ENCODE data around the gene ZFYVE28. TPM values are rescaled to one million over a fixed set of nuclear protein-coding genes. Genes with fewer than 3 reads are reported as not detected.

ZFYVE28 gene
- total and polyA plus RNA-seq, 3 experiments from 2014 or later, result 12.9 to 14.8 (median 13.2) TPM

DNA sequence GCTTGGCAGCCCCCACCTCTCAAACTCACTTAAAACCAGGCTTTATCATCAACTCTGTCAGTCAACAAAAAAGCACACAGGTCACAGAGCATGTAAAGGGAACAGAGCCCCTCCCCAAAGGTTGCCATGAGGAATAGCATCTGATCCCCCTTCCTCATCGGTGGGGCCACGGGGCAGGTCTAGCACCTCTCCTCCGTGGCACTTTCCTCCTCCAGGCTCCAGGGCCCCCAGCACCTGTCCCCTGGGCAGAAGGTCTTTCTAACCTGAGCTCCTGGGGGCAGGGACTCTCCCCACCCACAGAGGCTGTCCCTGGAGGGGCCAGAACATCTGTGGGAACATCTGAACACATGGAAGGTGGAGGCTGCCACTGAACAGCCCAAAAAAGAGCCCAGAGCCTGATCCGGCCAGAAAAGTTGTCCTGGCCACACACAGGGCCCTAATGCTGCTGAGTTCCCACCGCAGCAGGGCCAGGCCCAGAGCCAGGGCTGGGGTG, 65.7 kb downstream of the ZFYVE28 start:
- ChIA-PET POLR2A (no interaction called here), CTCF (interaction anchor here (2.5 kb wide), 1 partner anchor 133 kb away, joined by 11 read pairs; no protein-coding TSS in a partner anchor)
- Histone ChIP-seq H3K27ac (ENCODE audit: low read depth, low read length) (no peak overlapping the region), H3K9me3 (ENCODE audit: low read length) (no peaks in the 10 kb centered on the region), H3K36me3 (ENCODE audit: insufficient read depth, low read length) (no peaks in the 10 kb centered on the region), H3K27me3 (ENCODE audit: insufficient read depth, low read length, poor library complexity, severe bottlenecking) (no peaks in the 10 kb centered on the region), H3K4me3 (ENCODE audit: low read length) (no peak overlapping the region), H3K4me1 (ENCODE audit: insufficient read depth, low read length) (no peaks in the 10 kb centered on the region)
- H3K4me3 Mint-ChIP-seq, result no peak overlapping the region
- no peaks in the 10 kb centered on the region for H3K9me3 Mint-ChIP-seq
- H3K27me3 Mint-ChIP-seq, result no peaks in the 10 kb centered on the region
- H3K36me3 Mint-ChIP-seq, result peaks cover 0 to 9% (median 0%) of the 10 kb centered on the region in 3 donors
- DNase-seq, result no peak
- H3K4me1 Mint-ChIP-seq, result peaks cover 8 to 14% (median 12%) of the 10 kb centered on the region in 3 donors
- peak overlapping the region in 4 of 8 donors; percentile 17 to 90 (median 78) for H3K27ac Mint-ChIP-seq

DNA sequence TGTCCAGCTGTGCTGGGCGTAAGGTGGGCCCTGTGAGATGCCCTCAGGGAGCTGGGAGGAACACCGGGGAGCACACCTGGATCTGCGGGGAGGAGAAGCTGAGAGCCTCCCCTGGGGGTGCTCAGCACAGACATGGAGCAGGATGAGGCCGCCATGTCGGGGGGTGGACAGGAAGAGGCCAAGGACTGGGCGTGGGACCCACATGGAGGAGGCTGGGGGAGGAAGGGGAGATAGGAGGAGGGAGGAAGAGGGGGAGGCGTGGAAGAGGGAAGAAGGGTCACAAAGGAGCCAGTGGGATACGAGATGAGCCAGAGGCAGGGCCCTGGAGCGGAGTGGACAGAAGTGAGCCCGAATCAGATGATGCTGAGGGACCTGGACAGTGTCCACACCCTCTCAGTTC, 66.3 kb downstream of the ZFYVE28 start:
- H3K27me3 Mint-ChIP-seq, result no peaks in the 10 kb centered on the region
- no peak overlapping the region for H3K27ac ChIP-seq (ENCODE audit: low read depth, low read length)
- peaks cover 0 to 4% (median 3%) of the 10 kb centered on the region in 5 donors for H3K9me3 Mint-ChIP-seq
- H3K27me3 ChIP-seq (ENCODE audit: insufficient read depth, low read length, poor library complexity, severe bottlenecking), result no peaks in the 10 kb centered on the region
- peaks cover 0 to 9% (median 3%) of the 10 kb centered on the region in 3 donors for H3K36me3 Mint-ChIP-seq
- no peak overlapping the region for H3K4me3 Mint-ChIP-seq
- H3K4me1 ChIP-seq (ENCODE audit: insufficient read depth, low read length), result no peaks in the 10 kb centered on the region
- CTCF ChIA-PET, result no interaction called here
- H3K27ac Mint-ChIP-seq, result peak overlapping the region in 3 of 8 donors; percentile 17 to 90 (median 86)
- H3K4me3 ChIP-seq (ENCODE audit: low read length), result no peak overlapping the region
- DNase-seq, result no peak
- H3K36me3 ChIP-seq (ENCODE audit: insufficient read depth, low read length), result no peaks in the 10 kb centered on the region
- POLR2A ChIA-PET, result no interaction called here
- H3K9me3 ChIP-seq (ENCODE audit: low read length), result no peaks in the 10 kb centered on the region
- peaks cover 14 to 18% (median 18%) of the 10 kb centered on the region in 3 donors for H3K4me1 Mint-ChIP-seq

DNA sequence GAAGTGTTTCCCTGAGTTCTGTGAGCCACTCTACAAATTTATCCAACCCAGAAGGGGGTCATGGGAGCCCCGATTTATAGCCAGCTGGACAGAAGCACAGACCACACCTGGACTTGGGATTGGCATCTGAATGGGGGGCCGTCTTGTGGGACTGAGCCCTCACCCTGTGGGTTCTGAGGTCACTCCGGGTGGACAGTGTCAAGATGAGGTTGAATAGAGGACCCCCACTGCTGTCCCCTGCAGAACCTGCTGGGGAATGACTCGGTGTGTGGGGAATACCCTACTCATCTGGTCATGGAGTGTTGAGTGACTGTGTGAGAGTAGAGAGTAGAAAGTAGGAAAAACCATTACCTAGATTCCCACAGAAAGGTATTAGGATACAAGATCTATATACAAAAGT, 67.5 kb downstream of the ZFYVE28 start:
- Histone ChIP-seq H3K36me3 (ENCODE audit: insufficient read depth, low read length) (no peaks in the 10 kb centered on the region), H3K4me3 (ENCODE audit: low read length) (no peak overlapping the region), H3K9me3 (ENCODE audit: low read length) (no peaks in the 10 kb centered on the region), H3K4me1 (ENCODE audit: insufficient read depth, low read length) (no peaks in the 10 kb centered on the region), H3K27me3 (ENCODE audit: insufficient read depth, low read length, poor library complexity, severe bottlenecking) (no peaks in the 10 kb centered on the region), H3K27ac (ENCODE audit: low read depth, low read length) (no peak overlapping the region)
- DNase-seq, result no peak
- Mint-ChIP-seq H3K9me3 (peaks cover 0 to 13% (median 7%) of the 10 kb centered on the region in 5 donors), H3K36me3 (peaks cover 1 to 9% (median 5%) of the 10 kb centered on the region in 3 donors), H3K27me3 (no peaks in the 10 kb centered on the region), H3K4me1 (peaks cover 15 to 19% (median 19%) of the 10 kb centered on the region in 3 donors), H3K4me3 (no peak overlapping the region), H3K27ac (peak overlapping the region in 3 of 8 donors; percentile 18 to 68 (median 22))
- POLR2A ChIA-PET, result no interaction called here
- CTCF ChIA-PET, result no interaction called here

DNA sequence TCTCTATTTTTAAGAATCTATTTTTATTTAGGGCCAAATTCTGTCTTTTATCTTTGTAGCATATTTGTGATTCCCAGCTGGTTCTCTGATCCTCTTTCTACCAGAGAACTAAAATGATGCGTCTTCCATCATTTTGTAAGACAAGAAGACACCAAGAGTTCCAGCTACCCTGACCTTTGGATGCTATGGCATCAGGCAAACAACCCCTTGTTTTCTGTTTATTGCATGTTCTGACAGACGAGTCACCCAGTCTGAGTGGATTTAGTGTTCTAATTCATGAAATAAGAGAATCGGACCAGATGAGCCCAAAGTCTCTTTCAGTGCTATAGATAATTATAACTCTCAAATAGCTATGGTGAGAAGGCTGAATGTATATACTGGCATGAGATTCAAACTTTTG, 69.7 kb downstream of the ZFYVE28 start:
- no peaks in the 10 kb centered on the region for H3K36me3 ChIP-seq (ENCODE audit: insufficient read depth, low read length)
- peaks cover 11 to 14% (median 13%) of the 10 kb centered on the region in 3 donors for H3K4me1 Mint-ChIP-seq
- ChIA-PET POLR2A (no interaction called here), CTCF (interaction anchor here (1.0 kb wide), 1 partner anchor 22 kb away, joined by 3 read pairs; no protein-coding TSS in a partner anchor)
- no peaks in the 10 kb centered on the region for H3K27me3 ChIP-seq (ENCODE audit: insufficient read depth, low read length, poor library complexity, severe bottlenecking)
- peak overlapping the region in 1 of 8 donors; percentile 47 for H3K27ac Mint-ChIP-seq
- no peaks in the 10 kb centered on the region for H3K4me1 ChIP-seq (ENCODE audit: insufficient read depth, low read length)
- H3K4me3 Mint-ChIP-seq, result no peak overlapping the region
- H3K9me3 ChIP-seq (ENCODE audit: low read length), result no peaks in the 10 kb centered on the region
- H3K27me3 Mint-ChIP-seq, result no peaks in the 10 kb centered on the region
- DNase-seq, result no peak
- no peak overlapping the region for H3K4me3 ChIP-seq (ENCODE audit: low read length)
- H3K27ac ChIP-seq (ENCODE audit: low read depth, low read length), result no peak overlapping the region
- peaks cover 1 to 19% (median 18%) of the 10 kb centered on the region in 3 donors for H3K36me3 Mint-ChIP-seq
- peaks cover 7 to 17% (median 13%) of the 10 kb centered on the region in 5 donors for H3K9me3 Mint-ChIP-seq

DNA sequence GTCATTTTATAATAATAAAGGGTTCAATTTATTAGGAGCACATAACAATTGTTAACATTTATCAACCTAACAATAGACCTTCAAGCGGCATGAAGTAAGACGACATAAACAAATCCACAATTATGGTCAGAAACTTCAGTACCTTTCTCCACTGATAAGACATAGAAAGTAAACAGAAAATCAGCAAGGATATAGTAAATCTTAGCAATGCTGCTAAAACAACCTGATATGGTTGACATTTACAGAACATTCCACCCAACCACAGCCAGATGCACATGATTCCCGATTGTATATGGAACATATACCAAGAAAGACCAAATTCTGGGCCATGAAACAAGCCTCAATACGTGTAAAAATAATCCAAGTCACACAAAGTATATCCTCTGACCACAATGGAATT, 71.3 kb downstream of the ZFYVE28 start:
- Mint-ChIP-seq H3K27me3 (no peaks in the 10 kb centered on the region), H3K4me1 (peaks cover 11 to 14% (median 13%) of the 10 kb centered on the region in 3 donors), H3K9me3 (peaks cover 7 to 17% (median 13%) of the 10 kb centered on the region in 5 donors), H3K36me3 (peaks cover 3 to 20% (median 19%) of the 10 kb centered on the region in 3 donors), H3K27ac (peak overlapping the region in 4 of 8 donors; percentile 6 to 86 (median 50)), H3K4me3 (no peak overlapping the region)
- POLR2A ChIA-PET, result no interaction called here
- no peaks in the 10 kb centered on the region for H3K36me3 ChIP-seq (ENCODE audit: insufficient read depth, low read length)
- no peaks in the 10 kb centered on the region for H3K4me1 ChIP-seq (ENCODE audit: insufficient read depth, low read length)
- CTCF ChIA-PET, result no interaction called here
- no peak overlapping the region for H3K4me3 ChIP-seq (ENCODE audit: low read length)
- no peak for DNase-seq
- no peaks in the 10 kb centered on the region for H3K27me3 ChIP-seq (ENCODE audit: insufficient read depth, low read length, poor library complexity, severe bottlenecking)
- no peak overlapping the region for H3K27ac ChIP-seq (ENCODE audit: low read depth, low read length)
- no peaks in the 10 kb centered on the region for H3K9me3 ChIP-seq (ENCODE audit: low read length)

DNA sequence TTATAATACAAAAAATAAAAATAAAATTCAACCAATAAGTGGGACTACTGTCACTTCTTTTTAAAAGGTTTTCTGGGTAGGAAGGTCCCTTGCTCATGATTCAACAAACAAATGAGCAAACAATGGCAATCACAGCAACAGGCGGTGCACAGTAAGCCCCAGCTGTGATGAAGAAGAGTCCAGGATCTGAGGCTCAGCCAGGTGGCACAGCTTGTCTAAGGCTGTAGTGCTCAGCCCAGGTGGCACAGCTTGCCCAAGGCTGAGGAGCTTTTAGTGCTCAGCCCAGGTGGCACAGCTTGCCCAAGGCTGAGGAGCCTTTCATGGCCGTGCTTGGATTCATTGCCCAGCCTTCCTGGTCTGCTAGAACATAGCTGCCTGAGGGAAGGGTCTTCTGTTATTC, 75.0 kb downstream of the ZFYVE28 start:
- CTCF ChIA-PET, result no interaction called here

GRCh38 chr4:2341911-2342652, 76.4 kb downstream of the ZFYVE28 start:
- ChIA-PET POLR2A (no interaction called here), CTCF (no interaction called here)
- H3K27me3 Mint-ChIP-seq, result no peaks in the 10 kb centered on the region
- peaks cover 4 to 12% (median 10%) of the 10 kb centered on the region in 5 donors for H3K9me3 Mint-ChIP-seq
- Histone ChIP-seq H3K27ac (ENCODE audit: low read depth, low read length) (no peak overlapping the region), H3K4me1 (ENCODE audit: insufficient read depth, low read length) (no peaks in the 10 kb centered on the region), H3K36me3 (ENCODE audit: insufficient read depth, low read length) (no peaks in the 10 kb centered on the region), H3K4me3 (ENCODE audit: low read length) (no peak overlapping the region), H3K27me3 (ENCODE audit: insufficient read depth, low read length, poor library complexity, severe bottlenecking) (no peaks in the 10 kb centered on the region), H3K9me3 (ENCODE audit: low read length) (no peaks in the 10 kb centered on the region)
- DNase-seq, result no peak
- peak overlapping the region in 1 of 8 donors; percentile 24 for H3K27ac Mint-ChIP-seq
- H3K4me1 Mint-ChIP-seq, result peaks cover 0 to under 1% (median under 1%) of the 10 kb centered on the region in 3 donors
- H3K4me3 Mint-ChIP-seq, result no peak overlapping the region
- peaks cover 3 to 49% (median 17%) of the 10 kb centered on the region in 3 donors for H3K36me3 Mint-ChIP-seq

More for the DNA sequence above, 75.0 kb downstream of the ZFYVE28 start:
- H3K36me3 Mint-ChIP-seq, result peaks cover 3 to 40% (median 20%) of the 10 kb centered on the region in 3 donors
- H3K4me3 Mint-ChIP-seq, result no peak overlapping the region
- Histone ChIP-seq H3K27me3 (ENCODE audit: insufficient read depth, low read length, poor library complexity, severe bottlenecking) (no peaks in the 10 kb centered on the region), H3K27ac (ENCODE audit: low read depth, low read length) (no peak overlapping the region), H3K4me1 (ENCODE audit: insufficient read depth, low read length) (no peaks in the 10 kb centered on the region), H3K36me3 (ENCODE audit: insufficient read depth, low read length) (no peaks in the 10 kb centered on the region), H3K4me3 (ENCODE audit: low read length) (no peak overlapping the region), H3K9me3 (ENCODE audit: low read length) (no peaks in the 10 kb centered on the region)
- POLR2A ChIA-PET, result no interaction called here
- peaks cover 7 to 17% (median 13%) of the 10 kb centered on the region in 5 donors for H3K9me3 Mint-ChIP-seq
- peak overlapping the region in 1 of 8 donors; percentile 14 for H3K27ac Mint-ChIP-seq
- H3K4me1 Mint-ChIP-seq, result peaks cover 8 to 10% (median 10%) of the 10 kb centered on the region in 3 donors
- DNase-seq, result no peak
- H3K27me3 Mint-ChIP-seq, result no peaks in the 10 kb centered on the region

DNA sequence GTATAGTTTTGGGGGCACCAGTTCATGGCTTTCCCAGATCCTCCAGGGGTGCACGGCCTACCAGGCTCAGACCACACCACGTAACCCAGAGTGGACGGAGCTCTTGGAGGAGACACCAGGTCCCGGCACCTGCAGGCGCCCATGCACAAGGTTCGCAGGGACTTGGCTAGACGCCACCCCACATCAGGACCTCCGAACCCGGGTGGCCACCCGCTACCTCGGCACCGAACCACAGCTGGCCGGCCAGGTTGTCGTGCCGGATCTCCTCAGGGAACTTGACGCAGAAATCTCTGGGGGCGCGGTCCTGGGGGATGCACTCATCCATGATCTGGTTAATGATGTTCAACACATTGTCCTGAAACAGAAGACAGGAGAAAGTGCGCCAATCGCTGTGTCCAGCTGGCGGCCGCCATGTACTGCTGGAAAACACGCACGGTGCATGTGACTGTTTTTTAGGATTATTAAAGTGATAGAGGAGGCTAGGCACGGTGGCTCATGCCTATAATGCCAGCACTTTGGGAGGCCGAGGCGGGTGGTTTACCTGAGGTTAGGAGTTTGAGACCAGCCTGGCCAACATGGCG, 77.1 kb downstream of the ZFYVE28 start:
- H3K27ac ChIP-seq (ENCODE audit: low read depth, low read length), result no peak overlapping the region
- ChIA-PET CTCF (no interaction called here), POLR2A (no interaction called here)
- Mint-ChIP-seq H3K4me3 (no peak overlapping the region), H3K27me3 (peaks cover 0 to 2% of the 10 kb centered on the region in 2 donors), H3K36me3 (peaks cover 2 to 55% (median 15%) of the 10 kb centered on the region in 3 donors), H3K4me1 (no peaks in the 10 kb centered on the region), H3K9me3 (peaks cover 0 to 8% (median 8%) of the 10 kb centered on the region in 5 donors), H3K27ac (no peak overlapping the region)
- no peak overlapping the region for H3K4me3 ChIP-seq (ENCODE audit: low read length)
- DNase-seq, result no peak
- no peaks in the 10 kb centered on the region for H3K9me3 ChIP-seq (ENCODE audit: low read length)
- no peaks in the 10 kb centered on the region for H3K4me1 ChIP-seq (ENCODE audit: insufficient read depth, low read length)
- H3K27me3 ChIP-seq (ENCODE audit: insufficient read depth, low read length, poor library complexity, severe bottlenecking), result no peaks in the 10 kb centered on the region
- no peaks in the 10 kb centered on the region for H3K36me3 ChIP-seq (ENCODE audit: insufficient read depth, low read length)
